ENCODE data around the gene ZFAND3. TPM values are rescaled to one million over a fixed set of nuclear protein-coding genes. Genes with fewer than 3 reads are reported as not detected.

ZFAND3 gene
- polyA plus RNA-seq, 3 donors = 11.5 to 21.1 (median 11.7) TPM

DNA sequence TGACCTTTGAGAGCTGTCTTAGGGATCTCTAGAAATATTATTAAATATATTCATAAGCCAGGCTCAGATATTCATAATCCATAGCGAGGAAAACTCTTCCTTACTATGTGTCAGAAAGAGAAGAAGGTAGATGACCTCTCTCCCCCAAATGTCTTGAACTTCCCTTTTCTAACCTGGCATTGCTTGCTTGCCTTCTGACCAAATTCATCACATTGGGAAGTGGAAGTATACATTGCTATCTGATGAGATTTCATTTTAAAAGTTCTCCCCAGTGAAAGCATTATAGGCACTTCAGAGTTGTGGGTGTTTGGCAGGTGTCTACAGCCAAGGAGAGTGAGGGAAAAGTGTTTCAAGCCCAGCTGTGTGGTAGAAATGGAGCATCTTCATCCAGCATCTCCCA is 197.3 kb downstream of the ZFAND3 start:
- no peak overlapping the region for H3K4me2 ChIP-seq (replicated peaks; ENCODE audit: extremely low read depth, low read length, poor library complexity, severe bottlenecking)
- peaks cover 99% of the 10 kb centered on the region for H4K20me1 ChIP-seq (ENCODE audit: insufficient read depth, low read length)
- peaks cover 0 to 4% of the 10 kb centered on the region in 2 donors for H3K36me3 Mint-ChIP-seq
- H3K9me3 ChIP-seq (replicated peaks in 1 of 2; ENCODE audit: control insufficient read depth in 1 of 2, insufficient read depth in 1 of 2, low read length in 2 of 2) = no peaks in the 10 kb centered on the region
- no peaks in the 10 kb centered on the region for H3K36me3 ChIP-seq (replicated peaks in 1 of 2; ENCODE audit: control insufficient read depth in 1 of 2, insufficient read depth in 2 of 2, low read length in 2 of 2)
- no peaks in the 10 kb centered on the region for H3K9me3 Mint-ChIP-seq
- H3K27me3 ChIP-seq (ENCODE audit: control insufficient read depth in 2 of 2, insufficient read depth in 2 of 2, low read length in 2 of 2) = no peaks in the 10 kb centered on the region
- WGBS (ENCODE audit: insufficient coverage) = no CpG with 5 or more reads among the region's 1 CpG
- H3K4me1 ChIP-seq (ENCODE audit: control insufficient read depth in 1 of 2, insufficient read depth in 2 of 2, low read length in 2 of 2) = peaks cover 6 to 16% of the 10 kb centered on the region in 2 donors
- H3K27ac ChIP-seq (ENCODE audit: low read depth in 1 of 2, low read length in 2 of 2) = peak overlapping the region in 1 of 2 donors; percentile 62
- peak; percentile 27 to 42 (median 30) for DNase-seq
- TF ChIP-seq, protein P1, sequence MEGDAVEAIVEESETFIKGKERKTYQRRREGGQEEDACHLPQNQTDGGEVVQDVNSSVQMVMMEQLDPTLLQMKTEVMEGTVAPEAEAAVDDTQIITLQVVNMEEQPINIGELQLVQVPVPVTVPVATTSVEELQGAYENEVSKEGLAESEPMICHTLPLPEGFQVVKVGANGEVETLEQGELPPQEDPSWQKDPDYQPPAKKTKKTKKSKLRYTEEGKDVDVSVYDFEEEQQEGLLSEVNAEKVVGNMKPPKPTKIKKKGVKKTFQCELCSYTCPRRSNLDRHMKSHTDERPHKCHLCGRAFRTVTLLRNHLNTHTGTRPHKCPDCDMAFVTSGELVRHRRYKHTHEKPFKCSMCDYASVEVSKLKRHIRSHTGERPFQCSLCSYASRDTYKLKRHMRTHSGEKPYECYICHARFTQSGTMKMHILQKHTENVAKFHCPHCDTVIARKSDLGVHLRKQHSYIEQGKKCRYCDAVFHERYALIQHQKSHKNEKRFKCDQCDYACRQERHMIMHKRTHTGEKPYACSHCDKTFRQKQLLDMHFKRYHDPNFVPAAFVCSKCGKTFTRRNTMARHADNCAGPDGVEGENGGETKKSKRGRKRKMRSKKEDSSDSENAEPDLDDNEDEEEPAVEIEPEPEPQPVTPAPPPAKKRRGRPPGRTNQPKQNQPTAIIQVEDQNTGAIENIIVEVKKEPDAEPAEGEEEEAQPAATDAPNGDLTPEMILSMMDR (IDR thresholded peaks at IDR 0.05) = no peak
- H3K9ac ChIP-seq (ENCODE audit: insufficient read depth, low read length, poor library complexity, severe bottlenecking) = no peak overlapping the region
- H3K4me3 ChIP-seq (replicated peaks in 1 of 3; ENCODE audit: low read depth in 2 of 3, low read length in 3 of 3) = no peak overlapping the region
- peaks cover 24% of the 10 kb centered on the region for H3K4me1 Mint-ChIP-seq
- no peaks in the 10 kb centered on the region for H3K27me3 Mint-ChIP-seq (ENCODE audit: low read depth in 3 of 3)
- no peak overlapping the region for H3K4me3 Mint-ChIP-seq
- no peak overlapping the region for H2AFZ ChIP-seq (ENCODE audit: insufficient read depth, low read depth, low read length, poor library complexity, severe bottlenecking)
- intact Hi-C loops (cut with micrococcal nuclease) = no loop called here
- peaks cover 64% of the 10 kb centered on the region for H3K79me2 ChIP-seq (ENCODE audit: insufficient read depth, low read length)
- peak overlapping the region in 3 of 7 donors; percentile 33 to 60 (median 41) for H3K27ac Mint-ChIP-seq

DNA sequence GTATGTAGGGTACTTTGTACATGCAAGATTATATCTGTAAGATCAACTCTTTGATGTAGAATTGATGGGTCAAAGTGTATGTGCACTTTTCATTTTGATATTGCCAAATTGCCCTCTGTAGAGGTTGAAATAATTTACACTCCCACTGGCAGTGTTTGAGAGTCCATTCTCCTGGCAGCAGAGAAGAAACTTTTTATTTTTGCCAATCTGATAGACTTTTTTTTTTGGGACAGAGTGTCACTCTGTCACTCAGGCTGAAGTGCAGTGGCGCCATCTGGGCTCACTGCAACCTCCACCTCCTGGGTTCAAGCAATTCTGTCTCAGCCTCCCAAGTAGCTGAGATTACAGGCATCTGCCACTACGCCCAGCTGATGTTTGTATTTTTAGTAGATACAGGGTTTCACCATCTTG is 199.2 kb downstream of the ZFAND3 start:
- H3K9me3 Mint-ChIP-seq = no peaks in the 10 kb centered on the region
- H3K4me3 Mint-ChIP-seq = no peak overlapping the region
- 20% methylated on average over 1 of the region's 2 CpGs for WGBS (ENCODE audit: insufficient coverage)
- Histone ChIP-seq H3K36me3 (replicated peaks in 1 of 2; ENCODE audit: control insufficient read depth in 1 of 2, insufficient read depth in 2 of 2, low read length in 2 of 2) (no peaks in the 10 kb centered on the region), H3K4me3 (replicated peaks in 1 of 3; ENCODE audit: low read depth in 2 of 3, low read length in 3 of 3) (no peak overlapping the region), H3K4me1 (ENCODE audit: control insufficient read depth in 1 of 2, insufficient read depth in 2 of 2, low read length in 2 of 2) (peaks cover 6 to 16% of the 10 kb centered on the region in 2 donors), H3K9ac (ENCODE audit: insufficient read depth, low read length, poor library complexity, severe bottlenecking) (no peak overlapping the region), H3K27ac (ENCODE audit: low read depth in 1 of 2, low read length in 2 of 2) (no peak overlapping the region), H3K4me2 (replicated peaks; ENCODE audit: extremely low read depth, low read length, poor library complexity, severe bottlenecking) (no peak overlapping the region), H3K27me3 (ENCODE audit: control insufficient read depth in 2 of 2, insufficient read depth in 2 of 2, low read length in 2 of 2) (no peaks in the 10 kb centered on the region), H4K20me1 (ENCODE audit: insufficient read depth, low read length) (peaks cover 99% of the 10 kb centered on the region), H3K9me3 (replicated peaks in 1 of 2; ENCODE audit: control insufficient read depth in 1 of 2, insufficient read depth in 1 of 2, low read length in 2 of 2) (no peaks in the 10 kb centered on the region), H2AFZ (ENCODE audit: insufficient read depth, low read depth, low read length, poor library complexity, severe bottlenecking) (no peak overlapping the region), H3K79me2 (ENCODE audit: insufficient read depth, low read length) (peaks cover 67% of the 10 kb centered on the region)
- no peak overlapping the region for H3K27ac Mint-ChIP-seq
- no peak for DNase-seq
- H3K4me1 Mint-ChIP-seq = peaks cover 24% of the 10 kb centered on the region
- peaks cover 0 to 2% of the 10 kb centered on the region in 2 donors for H3K36me3 Mint-ChIP-seq
- intact Hi-C loops (cut with micrococcal nuclease) = no loop called here
- TF ChIP-seq, protein P1 (IDR thresholded peaks at IDR 0.05) = no peak
- no peaks in the 10 kb centered on the region for H3K27me3 Mint-ChIP-seq (ENCODE audit: low read depth in 3 of 3)

All from CD14-positive monocyte (primary cell).